ENCODE data around the gene MEIKIN.
"Not testable (repeated sequence)": the region's sequence is repeated elsewhere in the genome, so short reads cannot be mapped to it uniquely, and the experiment has no call there.

The MEIKIN gene

DNA sequence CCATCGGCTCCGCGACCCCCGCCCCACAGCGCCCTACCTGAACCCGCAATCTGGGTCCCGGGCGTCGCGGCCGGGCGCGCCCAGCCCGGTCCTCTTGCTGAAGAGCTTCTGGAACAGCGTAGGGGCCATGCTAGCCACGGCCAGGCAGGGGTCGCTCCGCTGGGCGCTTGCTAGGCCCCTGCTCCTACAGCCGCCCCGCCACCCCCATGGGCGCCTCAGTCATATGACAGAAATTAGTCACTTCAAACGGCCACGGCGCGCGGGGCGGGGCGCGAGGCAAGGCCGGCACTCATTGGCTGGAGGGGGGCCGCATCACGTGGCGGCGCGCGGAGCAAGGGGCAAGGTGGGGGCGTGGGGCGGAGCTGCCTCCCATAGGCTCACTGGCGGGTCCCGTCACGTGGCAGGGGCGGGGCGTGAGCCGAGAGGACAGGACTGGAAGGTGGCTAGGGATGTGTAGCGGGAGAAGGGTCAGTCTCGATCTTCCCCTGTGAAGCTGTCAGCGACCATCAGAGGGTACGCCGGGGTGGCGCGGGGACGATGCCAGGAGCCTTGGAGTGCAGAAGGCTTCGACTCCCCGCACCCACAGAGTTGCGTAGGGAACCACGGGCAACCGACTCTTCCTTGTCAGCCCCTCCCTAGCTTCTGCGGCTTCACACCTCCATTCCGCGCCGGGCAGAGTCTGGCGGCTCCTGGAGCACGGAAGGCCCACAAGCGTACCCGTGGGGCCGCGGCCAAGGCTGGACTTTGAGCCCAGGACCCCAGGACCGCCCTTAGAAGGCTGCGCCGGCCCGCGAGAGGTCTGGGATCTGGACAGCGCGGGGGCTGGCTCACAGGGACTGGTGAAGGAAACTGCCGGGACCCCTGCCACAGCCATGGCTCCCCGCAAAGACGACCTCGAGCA lies 148.4 kb downstream of the MEIKIN start, which contains the start of gene FNIP1:
Gene FNIP1, minus strand, starts transcription at position 225 of the 901 bp plus-strand sequence. Its CDS starts 96 bp downstream, at position 129.
- peak; percentile 96 for DNase-seq

DNA sequence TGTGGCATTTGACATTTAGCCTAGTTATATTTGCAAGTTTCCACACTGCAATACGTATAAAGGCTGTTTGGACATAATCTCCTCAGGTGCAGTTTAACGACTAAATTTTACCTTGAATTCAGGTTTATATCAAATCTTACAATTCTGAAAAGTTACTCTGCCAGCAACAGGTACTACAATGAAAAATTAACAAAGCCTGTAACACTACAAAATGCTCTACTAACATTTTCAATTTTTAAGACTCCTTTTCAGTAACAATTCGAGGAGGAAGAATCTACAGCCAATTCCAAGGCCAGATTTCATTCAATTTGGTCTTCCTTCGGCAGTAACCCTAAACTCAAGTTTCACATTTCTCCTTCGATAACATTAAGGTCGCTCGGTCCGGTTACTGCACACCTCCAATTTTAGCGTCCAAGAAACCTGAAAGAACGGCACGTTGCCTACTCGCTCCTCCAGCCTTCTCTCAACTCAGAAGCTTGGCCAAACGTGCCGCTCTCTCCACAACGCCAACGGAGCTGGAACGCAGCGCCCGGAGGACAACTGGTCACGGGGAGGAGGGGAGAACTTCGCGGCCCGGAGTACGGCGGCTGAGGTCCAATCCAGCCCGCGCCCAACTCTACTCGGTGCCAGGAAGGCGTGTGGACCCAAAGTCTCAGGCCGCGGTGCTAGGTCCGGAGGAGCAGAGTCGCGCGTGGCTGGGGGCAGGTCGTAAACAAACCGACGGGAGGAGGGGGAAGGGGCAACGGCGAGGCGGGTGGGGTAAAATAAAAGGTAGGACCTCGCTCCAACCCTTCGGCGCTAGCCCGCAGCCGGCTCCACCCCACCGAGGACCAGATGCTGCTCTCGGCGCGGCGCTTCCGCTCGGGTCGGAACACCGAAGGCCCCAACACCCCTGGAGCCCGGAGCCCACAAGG lies 149.3 kb downstream of the MEIKIN start:
- peak; percentile 5 for DNase-seq

DNA sequence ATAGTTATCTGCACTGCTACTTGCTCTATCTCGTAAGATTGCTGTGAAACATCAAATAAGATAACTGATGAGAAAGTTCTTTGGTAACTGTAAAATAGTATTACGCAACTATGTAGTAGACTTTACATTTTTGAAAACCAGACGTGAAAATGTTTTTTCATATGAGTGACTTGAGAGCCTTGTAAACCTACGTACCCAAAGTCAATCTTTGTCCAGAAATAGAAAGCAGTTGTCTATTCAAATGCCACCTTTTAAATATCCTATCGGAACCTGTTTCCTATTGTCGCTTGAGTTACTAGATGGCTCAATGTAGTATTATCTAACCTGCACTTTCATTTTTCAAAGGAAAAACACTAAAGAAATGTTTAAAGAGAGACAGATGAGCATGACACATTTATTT lies 150.2 kb downstream of the MEIKIN start:
- DNase-seq, result no peak

DNA sequence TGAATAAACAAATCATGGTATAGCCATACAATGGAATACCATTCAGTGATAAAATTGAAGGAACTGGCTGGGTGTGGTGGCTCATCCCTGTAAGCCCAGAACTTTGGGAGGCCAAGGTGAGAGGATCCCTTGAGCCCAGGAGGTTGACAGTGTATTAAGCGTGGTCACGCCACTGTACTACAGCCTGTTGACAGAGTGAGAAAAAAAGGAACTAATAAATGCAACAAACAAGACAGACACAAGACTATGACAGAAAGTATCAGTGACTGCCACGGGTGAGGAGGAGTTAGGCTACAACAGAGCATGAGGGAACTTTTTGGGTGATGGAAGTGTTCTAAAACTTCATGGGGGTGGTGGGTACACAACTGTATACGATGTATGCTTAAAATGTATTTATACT lies 150.9 kb downstream of the MEIKIN start:
- DNase-seq, result no peak

DNA sequence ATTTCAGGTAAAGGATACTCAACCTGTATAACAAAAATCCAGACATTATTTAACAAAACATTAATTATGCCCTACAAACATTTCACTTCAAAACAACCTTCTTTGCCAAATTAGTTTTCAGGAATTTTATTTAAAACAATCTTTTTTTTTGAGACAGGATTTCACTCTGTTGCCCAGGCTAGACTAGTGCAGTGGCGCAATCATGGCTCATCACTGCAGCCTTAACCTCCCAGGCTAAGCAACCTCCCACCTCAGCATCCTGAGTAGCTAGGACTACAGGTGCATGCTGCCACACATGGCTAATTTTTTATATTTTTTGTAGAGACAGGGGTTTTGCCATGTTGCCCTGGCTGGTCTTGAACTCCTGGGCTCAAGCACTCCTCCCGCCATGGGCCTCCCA lies 152.6 kb downstream of the MEIKIN start:
- DNase-seq, result no peak

- no peak for DNase-seq
These were observed 153.6 kb downstream of the MEIKIN start for GRCh38 chr5:131791866-131792265.

- no peak for DNase-seq
These were observed 154.9 kb downstream of the MEIKIN start for GRCh38 chr5:131790550-131790949.

DNA sequence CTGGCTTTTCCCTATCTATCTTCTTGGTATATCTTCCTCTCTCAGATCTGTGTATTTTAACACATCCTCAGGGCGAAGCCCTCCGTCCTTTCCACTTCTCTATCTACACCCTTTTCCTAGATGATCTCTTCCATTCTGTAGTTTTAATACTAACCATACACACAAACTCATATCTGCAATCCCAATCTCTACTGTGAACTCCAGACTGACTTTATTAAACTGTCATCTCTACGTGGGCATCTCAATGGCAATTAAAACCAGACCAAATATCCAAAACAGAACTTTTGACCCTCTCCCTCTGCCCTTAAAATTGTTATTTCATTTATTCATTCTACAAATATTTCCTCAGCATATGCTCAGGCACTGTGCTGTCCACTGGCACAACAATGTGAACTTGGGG lies 155.7 kb downstream of the MEIKIN start:
- DNase-seq, result no peak

DNA sequence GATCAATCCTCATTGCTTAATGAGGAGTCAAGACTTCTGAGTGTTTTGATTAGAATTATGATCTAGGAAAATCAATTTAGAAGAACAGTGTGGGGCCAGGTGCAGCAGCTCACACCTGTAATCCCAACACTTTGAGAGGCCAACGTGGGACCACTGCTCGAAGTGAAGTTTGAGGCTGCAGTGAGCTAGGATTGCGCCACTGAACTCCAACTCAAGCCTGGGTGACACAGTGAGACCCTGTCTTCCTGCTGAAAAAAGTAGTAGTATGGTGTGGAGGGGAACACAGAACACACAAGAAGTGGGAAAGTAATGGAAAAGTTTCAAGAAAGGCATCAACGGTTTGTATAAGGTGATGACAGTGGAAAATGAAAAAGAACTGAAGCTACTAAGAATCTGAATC lies 157.7 kb downstream of the MEIKIN start:
- no peak for DNase-seq

DNA sequence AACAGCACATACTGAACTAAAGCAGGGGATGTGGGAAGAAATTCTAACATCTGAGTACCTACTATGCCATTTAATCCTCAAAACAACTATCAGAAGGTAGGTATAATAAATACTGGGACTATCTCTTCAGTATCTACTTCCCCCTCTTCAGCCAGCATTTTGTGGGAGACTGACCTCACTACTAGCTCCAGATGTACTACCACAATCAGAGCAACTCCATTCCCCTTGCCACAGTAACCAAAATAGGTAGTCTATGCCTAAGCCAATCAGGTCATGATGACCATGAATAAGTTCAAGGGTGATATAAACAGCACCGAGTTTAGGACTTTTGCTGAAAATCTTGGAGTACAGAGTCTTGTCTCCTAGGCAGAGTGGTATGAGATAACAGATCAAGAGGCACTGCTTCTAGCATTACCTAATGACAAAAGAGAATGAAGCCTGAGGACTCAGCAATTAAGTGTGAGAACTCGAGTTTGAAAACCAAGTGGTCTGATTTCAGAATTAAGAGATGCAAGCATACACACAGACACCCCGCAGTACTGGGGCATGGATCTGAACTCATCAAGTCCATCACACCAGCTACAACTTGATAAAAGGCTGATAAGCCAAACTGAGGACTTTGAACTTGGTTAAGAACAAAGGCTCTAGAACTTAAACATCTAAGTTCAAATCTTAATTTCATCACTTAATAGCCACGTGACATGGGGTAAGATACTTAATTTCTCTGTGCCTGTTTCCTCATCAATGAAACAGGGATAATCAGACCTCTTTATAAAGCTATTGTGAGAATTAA lies 158.4 kb downstream of the MEIKIN start:
- no peak for DNase-seq

GRCh38 chr5:131786036-131786435 lies 159.4 kb downstream of the MEIKIN start:
- DNase-seq, result no peak

DNA sequence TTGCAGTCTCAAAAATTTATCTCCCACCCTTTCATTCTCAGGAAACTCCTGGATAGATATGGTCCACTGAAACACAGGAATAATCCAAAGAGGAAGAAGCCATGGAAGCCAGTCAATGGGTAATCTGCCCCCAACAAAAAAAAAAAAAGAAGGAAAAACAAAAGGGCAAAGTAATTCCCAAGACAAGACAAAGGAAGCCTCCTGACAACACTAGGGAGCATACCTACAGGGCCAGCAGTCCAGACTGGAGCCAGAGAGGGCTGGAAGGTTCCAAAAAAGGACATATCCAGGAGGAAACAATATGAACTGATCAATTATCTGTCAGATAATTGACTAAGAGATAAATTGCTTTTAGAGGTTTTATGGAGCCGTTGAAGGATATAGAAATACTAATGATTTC lies 161.6 kb downstream of the MEIKIN start:
- DNase-seq, result no peak

GRCh38 chr5:131783357-131783756 lies 162.1 kb downstream of the MEIKIN start:
- DNase-seq, result no peak

DNA sequence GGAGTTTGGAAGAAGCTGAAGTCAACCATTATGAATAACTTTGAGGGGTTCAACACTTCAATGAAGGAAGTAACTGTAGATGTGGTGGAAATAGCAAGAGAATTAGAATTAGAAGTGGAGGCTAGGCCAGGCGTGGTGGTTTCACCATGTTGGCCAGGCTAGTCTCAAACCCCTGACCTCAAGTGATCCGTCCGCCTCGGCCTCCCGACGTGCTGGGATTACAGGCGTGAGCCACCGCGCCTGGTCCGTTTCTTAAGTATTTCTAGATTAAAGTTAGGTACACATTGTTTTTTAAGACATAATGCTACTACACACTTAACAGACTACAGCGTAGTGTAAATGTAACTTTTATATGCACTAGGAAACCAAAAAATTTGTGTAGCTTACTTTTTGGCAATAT lies 162.7 kb downstream of the MEIKIN start:
- no peak for DNase-seq

DNA sequence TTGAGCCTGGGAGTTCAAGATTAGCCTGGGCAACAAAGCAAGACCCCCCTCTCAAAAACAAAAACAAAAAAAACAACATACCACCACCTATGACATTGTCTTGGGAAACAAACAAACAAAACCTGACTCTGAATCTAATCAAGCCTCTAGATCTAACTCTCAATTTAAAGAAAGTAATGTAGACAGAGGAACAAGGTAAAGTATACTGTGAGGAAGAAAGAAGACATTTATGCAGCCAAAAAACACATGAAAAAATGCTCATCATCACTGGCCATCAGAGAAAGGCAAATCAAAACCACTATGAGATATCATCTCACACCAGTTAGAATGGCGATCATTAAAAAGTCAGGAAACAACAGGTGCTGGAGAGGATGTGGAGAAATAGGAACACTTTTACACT lies 167.3 kb downstream of the MEIKIN start:
- not testable (repeated sequence) for DNase-seq

GRCh38 chr5:131776450-131776849 lies 169.0 kb downstream of the MEIKIN start:
- DNase-seq, result no peak

- DNase-seq, result no peak
These were observed 170.7 kb downstream of the MEIKIN start for GRCh38 chr5:131774652-131775367.

- no peak for DNase-seq
These were observed 171.7 kb downstream of the MEIKIN start for GRCh38 chr5:131773805-131774204.

DNA sequence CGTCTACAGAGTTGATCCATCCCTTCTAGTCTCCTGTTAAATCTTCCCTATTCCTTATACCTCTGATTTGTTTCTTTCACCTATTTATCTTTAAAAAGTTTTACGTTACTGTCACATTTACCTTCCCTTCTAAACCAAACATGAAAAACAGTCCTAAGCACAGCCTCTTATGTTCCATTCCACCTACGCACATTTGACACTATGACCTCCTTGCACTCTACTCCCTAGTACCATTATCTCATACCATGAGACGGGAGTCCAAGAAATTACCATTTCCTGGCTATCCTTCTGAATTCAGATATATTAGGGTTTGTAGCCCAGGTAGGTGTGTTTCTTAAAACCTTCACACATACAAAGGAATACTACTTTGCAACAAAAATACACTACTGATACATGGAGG lies 173.8 kb downstream of the MEIKIN start:
- DNase-seq, result no peak

DNA sequence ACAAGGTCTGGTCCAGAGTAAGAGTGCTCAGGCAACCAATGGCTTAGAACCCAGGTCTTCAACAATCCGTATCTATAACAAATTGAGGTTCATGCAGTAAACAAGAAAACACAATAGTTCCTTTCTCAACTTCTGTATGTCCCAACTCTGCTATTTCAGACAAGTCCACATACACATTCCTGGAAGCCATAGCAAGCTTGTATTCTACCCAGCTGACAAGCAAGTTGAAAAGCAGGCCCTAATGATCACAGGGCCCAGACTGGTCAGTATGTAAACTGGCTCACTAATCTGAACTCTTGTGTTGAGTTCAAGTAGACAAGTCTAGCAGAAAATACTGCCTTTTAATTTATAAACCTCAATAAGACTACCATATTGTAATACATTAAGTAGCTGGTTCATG lies 175.5 kb downstream of the MEIKIN start:
- no peak for DNase-seq

- DNase-seq, result no peak
These were observed 176.1 kb downstream of the MEIKIN start for GRCh38 chr5:131769336-131769735.

DNA sequence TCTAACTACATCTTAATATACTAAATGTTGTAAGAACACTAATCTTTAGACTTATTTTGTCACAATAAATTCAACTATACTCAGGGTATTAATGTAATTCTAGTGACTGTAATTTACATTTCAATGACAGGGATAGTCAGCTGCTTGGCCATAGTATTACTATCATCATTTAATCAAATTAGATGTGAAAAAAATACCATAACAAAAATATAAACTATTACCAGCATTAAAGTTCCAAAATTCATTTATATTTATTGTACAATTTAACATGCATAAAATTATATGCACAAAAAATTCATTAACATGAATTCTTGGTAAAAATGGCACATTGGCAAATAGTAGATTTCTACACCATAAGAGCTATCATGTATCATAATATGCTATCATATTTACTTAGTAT lies 177.6 kb downstream of the MEIKIN start:
- no peak for DNase-seq
